HEK293 (cell line): ENCODE results near the gene NOC2L.
A peak's percentile ranks its signal among the peaks of the same experiment; 100 is the strongest.

Source experiments
- BCL11B ChIP-seq: fragments of 450-650 bp; formaldehyde crosslinking; IDR thresholded peaks from 2 replicates; pipeline ENCODE4 v1.5.1; 2016; ENCODE audit warnings: low read depth, missing biosample characterization, missing genetic modification characterization
- KLF1 ChIP-seq: fragments of 450-650 bp; formaldehyde crosslinking; IDR thresholded peaks from 2 replicates; pipeline ENCODE4 v1.5.1; 2016; ENCODE audit warnings: missing biosample characterization, missing genetic modification characterization
- KLF10 ChIP-seq: fragments of 450-650 bp; IDR thresholded peaks from 2 replicates; pipeline ENCODE4 v1.5.1; 2018; ENCODE audit warnings: missing biosample characterization, mild to moderate bottlenecking, missing genetic modification characterization
- KLF9 ChIP-seq: fragments of 450-650 bp; formaldehyde crosslinking; IDR thresholded peaks from 2 replicates; pipeline ENCODE4 v1.5.1; 2016; ENCODE audit warnings: missing biosample characterization, missing genetic modification characterization, low read depth
- RBAK ChIP-seq: fragments of 450-650 bp; formaldehyde crosslinking; IDR thresholded peaks from 2 replicates; pipeline ENCODE4 v1.5.1; 2016; ENCODE audit warnings: missing biosample characterization, missing genetic modification characterization
- SP3 ChIP-seq: fragments of 450-650 bp; formaldehyde crosslinking; IDR thresholded peaks from 2 replicates; pipeline ENCODE4 v1.5.1; 2016; ENCODE audit warnings: missing biosample characterization, missing genetic modification characterization
- TCF7L2 ChIP-seq: IDR thresholded peaks from 2 replicates; pipeline ENCODE4 v1.6.1; 2011; ENCODE audit warnings: low read depth, mild to moderate bottlenecking, inconsistent platforms, low read length, moderate library complexity, borderline replicate concordance
- ZBTB17 ChIP-seq: fragments of 450-650 bp; formaldehyde crosslinking; IDR thresholded peaks from 2 replicates; pipeline ENCODE4 v1.5.1; 2016; ENCODE audit warnings: missing biosample characterization, missing genetic modification characterization
- ZBTB21 ChIP-seq: fragments of 450-650 bp; formaldehyde crosslinking; IDR thresholded peaks from 2 replicates; pipeline ENCODE4 v1.5.1; 2017; ENCODE audit warnings: missing biosample characterization, missing genetic modification characterization
- ZEB2 ChIP-seq: fragments of 450-650 bp; formaldehyde crosslinking; IDR thresholded peaks from 2 replicates; pipeline ENCODE4 v1.5.1; 2016; ENCODE audit warnings: missing biosample characterization, missing genetic modification characterization
- ZFP3 ChIP-seq: fragments of 450-650 bp; formaldehyde crosslinking; IDR thresholded peaks from 2 replicates; pipeline ENCODE4 v1.5.1; 2016; ENCODE audit warnings: low read depth, missing biosample characterization, missing genetic modification characterization
- ZNF138 ChIP-seq: fragments of 450-650 bp; formaldehyde crosslinking; IDR thresholded peaks from 2 replicates; pipeline ENCODE4 v1.5.1; 2016; ENCODE audit warnings: missing biosample characterization, missing genetic modification characterization, borderline replicate concordance
- ZNF146 ChIP-seq: fragments of 450-650 bp; formaldehyde crosslinking; IDR thresholded peaks from 2 replicates; pipeline ENCODE4 v1.5.1; 2016; ENCODE audit warnings: missing biosample characterization, missing genetic modification characterization
- ZNF16 ChIP-seq: fragments of 450-650 bp; formaldehyde crosslinking; IDR thresholded peaks from 2 replicates; pipeline ENCODE4 v1.5.1; 2016; ENCODE audit warnings: low read depth, missing biosample characterization, missing genetic modification characterization
- ZNF211 ChIP-seq: fragments of 450-650 bp; formaldehyde crosslinking; IDR thresholded peaks from 2 replicates; pipeline ENCODE4 v1.5.1; 2016; ENCODE audit warnings: low read depth, missing biosample characterization, missing genetic modification characterization
- ZNF274 ChIP-seq, 2 experiments: fragments of 200-500 bp in 1 of 2; fragments of 450-650 bp in 1 of 2; sonication (Bioruptor generic) in 1 of 2; formaldehyde crosslinking in 1 of 2; IDR thresholded peaks; 2 replicates each; pipeline versions ENCODE4 v1.5.1 to v1.6.1; 2014 to 2016; ENCODE audit warnings: borderline replicate concordance in 1 of 2, inconsistent platforms in 1 of 2, low read length in 1 of 2, missing biosample characterization in 1 of 2, missing genetic modification characterization in 1 of 2
- ZNF324 ChIP-seq: fragments of 450-650 bp; formaldehyde crosslinking; IDR thresholded peaks from 2 replicates; pipeline ENCODE4 v1.5.1; 2016; ENCODE audit warnings: missing biosample characterization, missing genetic modification characterization
- ZNF426 ChIP-seq: fragments of 450-650 bp; formaldehyde crosslinking; IDR thresholded peaks from 2 replicates; pipeline ENCODE4 v1.5.1; 2017; ENCODE audit warnings: missing biosample characterization, missing genetic modification characterization, mild to moderate bottlenecking, inconsistent platforms, moderate library complexity
- ZNF510 ChIP-seq: fragments of 450-650 bp; formaldehyde crosslinking; IDR thresholded peaks from 2 replicates; pipeline ENCODE4 v1.5.1; 2018; ENCODE audit warnings: mild to moderate bottlenecking, missing genetic modification characterization, missing biosample characterization; ENCODE audit not compliant: insufficient replicate concordance
- ZNF626 ChIP-seq: fragments of 450-650 bp; sonication (Bioruptor Pico); formaldehyde crosslinking; IDR thresholded peaks from 2 replicates; pipeline ENCODE4 v1.5.1; 2018; ENCODE audit warnings: missing biosample characterization, missing genetic modification characterization, inconsistent platforms
- ZNF677 ChIP-seq: fragments of 450-650 bp; IDR thresholded peaks from 2 replicates; pipeline ENCODE4 v1.5.0; 2018; ENCODE audit warnings: missing biosample characterization, mild to moderate bottlenecking, missing genetic modification characterization, moderate library complexity
- ZNF791 ChIP-seq: fragments of 450-650 bp; formaldehyde crosslinking; IDR thresholded peaks from 2 replicates; pipeline ENCODE4 v1.5.1; 2016; ENCODE audit warnings: missing biosample characterization, missing genetic modification characterization
- TF ChIP-seq, protein P1 (sequence below): fragments of 450-650 bp; formaldehyde crosslinking; IDR thresholded peaks from 2 replicates; pipeline ENCODE4 v1.5.1; 2016; ENCODE audit warnings: missing biosample characterization, missing genetic modification characterization
- TF ChIP-seq, protein P2 (sequence below): fragments of 450-650 bp; formaldehyde crosslinking; IDR thresholded peaks from 2 replicates; pipeline ENCODE4 v1.5.1; 2017; ENCODE audit warnings: missing biosample characterization, missing genetic modification characterization
- TF ChIP-seq, protein P3 (sequence below): fragments of 450-650 bp; formaldehyde crosslinking; IDR thresholded peaks from 2 replicates; pipeline ENCODE4 v1.5.0; 2017; ENCODE audit warnings: missing biosample characterization, missing genetic modification characterization, borderline replicate concordance
- TF ChIP-seq, protein P4 (sequence below): fragments of 450-650 bp; formaldehyde crosslinking; IDR thresholded peaks from 2 replicates; pipeline ENCODE4 v1.5.1; 2017; ENCODE audit warnings: missing biosample characterization, missing genetic modification characterization
- TF ChIP-seq, protein P5 (sequence below): fragments of 450-650 bp; formaldehyde crosslinking; IDR thresholded peaks from 2 replicates; pipeline ENCODE4 v1.5.1; 2016; ENCODE audit warnings: missing biosample characterization, missing genetic modification characterization, borderline replicate concordance

NOC2L gene

DNA sequence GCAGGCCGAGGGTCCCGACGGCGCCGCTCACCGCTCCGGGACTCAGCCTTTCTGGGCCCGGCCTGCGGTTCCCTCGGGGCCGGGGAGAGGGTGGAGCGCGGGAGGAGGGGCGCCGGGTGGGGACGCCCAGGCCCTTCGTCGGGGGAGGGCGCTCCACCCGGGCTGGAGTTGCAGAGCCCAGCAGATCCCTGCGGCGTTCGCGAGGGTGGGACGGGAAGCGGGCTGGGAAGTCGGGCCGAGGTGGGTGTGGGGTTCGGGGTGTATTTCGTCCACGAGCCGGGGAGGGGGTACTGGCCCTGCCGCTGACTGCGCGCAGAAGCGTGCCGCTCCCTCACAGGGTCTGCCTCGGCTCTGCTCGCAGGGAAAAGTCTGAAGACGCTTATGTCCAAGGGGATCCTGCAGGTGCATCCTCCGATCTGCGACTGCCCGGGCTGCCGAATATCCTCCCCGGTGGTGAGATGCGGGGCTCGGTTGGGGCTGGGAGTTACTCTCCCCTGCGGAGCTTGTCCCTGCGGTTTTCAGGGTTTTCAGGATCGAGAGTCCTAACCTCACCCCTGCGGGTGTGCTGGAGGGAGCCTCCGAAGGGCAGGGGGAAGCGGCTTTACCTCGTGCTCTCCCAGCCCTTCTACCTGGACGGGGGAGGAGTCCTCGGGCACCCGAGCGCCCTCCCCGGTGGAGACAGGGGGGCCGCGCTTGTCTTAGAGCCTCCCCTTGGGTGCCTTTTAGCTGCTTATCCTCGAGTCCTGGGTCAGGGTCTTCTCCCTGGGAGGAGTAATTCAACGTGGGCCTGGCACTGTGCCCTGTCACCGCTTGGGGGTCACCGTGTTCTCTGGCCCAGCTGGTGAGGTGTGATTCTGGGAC is 33.3 kb downstream of the NOC2L start (continued):
- TF ChIP-seq ZNF626 (tag by site-specific recombination): no peak
- no peak for TF ChIP-seq ZNF510 (tag by site-specific recombination)
- TF ChIP-seq ZNF324 (tag by site-specific recombination): no peak
- peak; percentile 73 for TF ChIP-seq SP3 (tag by site-specific recombination)
- TF ChIP-seq ZEB2 (tag by site-specific recombination): peak; percentile 83
- TF ChIP-seq, protein P1, sequence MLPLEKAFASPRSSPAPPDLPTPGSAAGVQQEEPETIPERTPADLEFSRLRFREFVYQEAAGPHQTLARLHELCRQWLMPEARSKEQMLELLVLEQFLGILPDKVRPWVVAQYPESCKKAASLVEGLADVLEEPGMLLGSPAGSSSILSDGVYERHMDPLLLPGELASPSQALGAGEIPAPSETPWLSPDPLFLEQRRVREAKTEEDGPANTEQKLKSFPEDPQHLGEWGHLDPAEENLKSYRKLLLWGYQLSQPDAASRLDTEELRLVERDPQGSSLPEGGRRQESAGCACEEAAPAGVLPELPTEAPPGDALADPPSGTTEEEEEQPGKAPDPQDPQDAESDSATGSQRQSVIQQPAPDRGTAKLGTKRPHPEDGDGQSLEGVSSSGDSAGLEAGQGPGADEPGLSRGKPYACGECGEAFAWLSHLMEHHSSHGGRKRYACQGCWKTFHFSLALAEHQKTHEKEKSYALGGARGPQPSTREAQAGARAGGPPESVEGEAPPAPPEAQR (tag by site-specific recombination): no peak
- TF ChIP-seq RBAK: no peak
- TF ChIP-seq ZNF146: no peak; the same call in 1 of the 2 replicates
- peak; percentile 61 for TF ChIP-seq KLF9
- peak; percentile 91 for TF ChIP-seq ZBTB17 (tag by site-specific recombination)
- peak; percentile 96 for TF ChIP-seq KLF1 (tag by site-specific recombination)
- TF ChIP-seq ZNF677: no peak
- TF ChIP-seq ZBTB21 (tag by site-specific recombination): no peak
- 0 out of 2 replicates have a peak, but pooled peaks have one; percentile 36 for TF ChIP-seq BCL11B (tag by site-specific recombination)
- TF ChIP-seq ZNF274 (IDR thresholded peaks at IDR 0.05; ENCODE audit: low read length): no peak
- no peak for TF ChIP-seq ZNF274 (tag by site-specific recombination; IDR thresholded peaks at IDR 0.05; ENCODE audit: borderline replicate concordance)
- TF ChIP-seq KLF10: no peak
- no peak for TF ChIP-seq ZFP3
- TF ChIP-seq ZNF791 (tag by site-specific recombination): no peak
- TF ChIP-seq, protein P2, sequence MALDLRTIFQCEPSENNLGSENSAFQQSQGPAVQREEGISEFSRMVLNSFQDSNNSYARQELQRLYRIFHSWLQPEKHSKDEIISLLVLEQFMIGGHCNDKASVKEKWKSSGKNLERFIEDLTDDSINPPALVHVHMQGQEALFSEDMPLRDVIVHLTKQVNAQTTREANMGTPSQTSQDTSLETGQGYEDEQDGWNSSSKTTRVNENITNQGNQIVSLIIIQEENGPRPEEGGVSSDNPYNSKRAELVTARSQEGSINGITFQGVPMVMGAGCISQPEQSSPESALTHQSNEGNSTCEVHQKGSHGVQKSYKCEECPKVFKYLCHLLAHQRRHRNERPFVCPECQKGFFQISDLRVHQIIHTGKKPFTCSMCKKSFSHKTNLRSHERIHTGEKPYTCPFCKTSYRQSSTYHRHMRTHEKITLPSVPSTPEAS (tag by site-specific recombination): no peak
- no peak for TF ChIP-seq ZNF16
- no peak for TF ChIP-seq TCF7L2
- TF ChIP-seq ZNF426 (tag by site-specific recombination): no peak
- TF ChIP-seq, protein P3, sequence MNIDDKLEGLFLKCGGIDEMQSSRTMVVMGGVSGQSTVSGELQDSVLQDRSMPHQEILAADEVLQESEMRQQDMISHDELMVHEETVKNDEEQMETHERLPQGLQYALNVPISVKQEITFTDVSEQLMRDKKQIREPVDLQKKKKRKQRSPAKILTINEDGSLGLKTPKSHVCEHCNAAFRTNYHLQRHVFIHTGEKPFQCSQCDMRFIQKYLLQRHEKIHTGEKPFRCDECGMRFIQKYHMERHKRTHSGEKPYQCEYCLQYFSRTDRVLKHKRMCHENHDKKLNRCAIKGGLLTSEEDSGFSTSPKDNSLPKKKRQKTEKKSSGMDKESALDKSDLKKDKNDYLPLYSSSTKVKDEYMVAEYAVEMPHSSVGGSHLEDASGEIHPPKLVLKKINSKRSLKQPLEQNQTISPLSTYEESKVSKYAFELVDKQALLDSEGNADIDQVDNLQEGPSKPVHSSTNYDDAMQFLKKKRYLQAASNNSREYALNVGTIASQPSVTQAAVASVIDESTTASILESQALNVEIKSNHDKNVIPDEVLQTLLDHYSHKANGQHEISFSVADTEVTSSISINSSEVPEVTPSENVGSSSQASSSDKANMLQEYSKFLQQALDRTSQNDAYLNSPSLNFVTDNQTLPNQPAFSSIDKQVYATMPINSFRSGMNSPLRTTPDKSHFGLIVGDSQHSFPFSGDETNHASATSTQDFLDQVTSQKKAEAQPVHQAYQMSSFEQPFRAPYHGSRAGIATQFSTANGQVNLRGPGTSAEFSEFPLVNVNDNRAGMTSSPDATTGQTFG (tag by site-specific recombination): no peak
- TF ChIP-seq, protein P4, sequence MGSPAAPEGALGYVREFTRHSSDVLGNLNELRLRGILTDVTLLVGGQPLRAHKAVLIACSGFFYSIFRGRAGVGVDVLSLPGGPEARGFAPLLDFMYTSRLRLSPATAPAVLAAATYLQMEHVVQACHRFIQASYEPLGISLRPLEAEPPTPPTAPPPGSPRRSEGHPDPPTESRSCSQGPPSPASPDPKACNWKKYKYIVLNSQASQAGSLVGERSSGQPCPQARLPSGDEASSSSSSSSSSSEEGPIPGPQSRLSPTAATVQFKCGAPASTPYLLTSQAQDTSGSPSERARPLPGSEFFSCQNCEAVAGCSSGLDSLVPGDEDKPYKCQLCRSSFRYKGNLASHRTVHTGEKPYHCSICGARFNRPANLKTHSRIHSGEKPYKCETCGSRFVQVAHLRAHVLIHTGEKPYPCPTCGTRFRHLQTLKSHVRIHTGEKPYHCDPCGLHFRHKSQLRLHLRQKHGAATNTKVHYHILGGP: no peak
- TF ChIP-seq ZNF211 (tag by site-specific recombination): no peak
- TF ChIP-seq, protein P5, sequence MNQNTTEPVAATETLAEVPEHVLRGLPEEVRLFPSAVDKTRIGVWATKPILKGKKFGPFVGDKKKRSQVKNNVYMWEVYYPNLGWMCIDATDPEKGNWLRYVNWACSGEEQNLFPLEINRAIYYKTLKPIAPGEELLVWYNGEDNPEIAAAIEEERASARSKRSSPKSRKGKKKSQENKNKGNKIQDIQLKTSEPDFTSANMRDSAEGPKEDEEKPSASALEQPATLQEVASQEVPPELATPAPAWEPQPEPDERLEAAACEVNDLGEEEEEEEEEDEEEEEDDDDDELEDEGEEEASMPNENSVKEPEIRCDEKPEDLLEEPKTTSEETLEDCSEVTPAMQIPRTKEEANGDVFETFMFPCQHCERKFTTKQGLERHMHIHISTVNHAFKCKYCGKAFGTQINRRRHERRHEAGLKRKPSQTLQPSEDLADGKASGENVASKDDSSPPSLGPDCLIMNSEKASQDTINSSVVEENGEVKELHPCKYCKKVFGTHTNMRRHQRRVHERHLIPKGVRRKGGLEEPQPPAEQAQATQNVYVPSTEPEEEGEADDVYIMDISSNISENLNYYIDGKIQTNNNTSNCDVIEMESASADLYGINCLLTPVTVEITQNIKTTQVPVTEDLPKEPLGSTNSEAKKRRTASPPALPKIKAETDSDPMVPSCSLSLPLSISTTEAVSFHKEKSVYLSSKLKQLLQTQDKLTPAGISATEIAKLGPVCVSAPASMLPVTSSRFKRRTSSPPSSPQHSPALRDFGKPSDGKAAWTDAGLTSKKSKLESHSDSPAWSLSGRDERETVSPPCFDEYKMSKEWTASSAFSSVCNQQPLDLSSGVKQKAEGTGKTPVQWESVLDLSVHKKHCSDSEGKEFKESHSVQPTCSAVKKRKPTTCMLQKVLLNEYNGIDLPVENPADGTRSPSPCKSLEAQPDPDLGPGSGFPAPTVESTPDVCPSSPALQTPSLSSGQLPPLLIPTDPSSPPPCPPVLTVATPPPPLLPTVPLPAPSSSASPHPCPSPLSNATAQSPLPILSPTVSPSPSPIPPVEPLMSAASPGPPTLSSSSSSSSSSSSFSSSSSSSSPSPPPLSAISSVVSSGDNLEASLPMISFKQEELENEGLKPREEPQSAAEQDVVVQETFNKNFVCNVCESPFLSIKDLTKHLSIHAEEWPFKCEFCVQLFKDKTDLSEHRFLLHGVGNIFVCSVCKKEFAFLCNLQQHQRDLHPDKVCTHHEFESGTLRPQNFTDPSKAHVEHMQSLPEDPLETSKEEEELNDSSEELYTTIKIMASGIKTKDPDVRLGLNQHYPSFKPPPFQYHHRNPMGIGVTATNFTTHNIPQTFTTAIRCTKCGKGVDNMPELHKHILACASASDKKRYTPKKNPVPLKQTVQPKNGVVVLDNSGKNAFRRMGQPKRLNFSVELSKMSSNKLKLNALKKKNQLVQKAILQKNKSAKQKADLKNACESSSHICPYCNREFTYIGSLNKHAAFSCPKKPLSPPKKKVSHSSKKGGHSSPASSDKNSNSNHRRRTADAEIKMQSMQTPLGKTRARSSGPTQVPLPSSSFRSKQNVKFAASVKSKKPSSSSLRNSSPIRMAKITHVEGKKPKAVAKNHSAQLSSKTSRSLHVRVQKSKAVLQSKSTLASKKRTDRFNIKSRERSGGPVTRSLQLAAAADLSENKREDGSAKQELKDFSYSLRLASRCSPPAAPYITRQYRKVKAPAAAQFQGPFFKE (tag by site-specific recombination): no peak
- TF ChIP-seq ZNF138: no peak
